HUES6 (cell line): Measurements from ENCODE around the gene FSTL1.

ENCODE experiments used
- H3K27ac ChIP-seq: 2 replicates; pipeline ENCODE4 v1.7.0; 2013; ENCODE audit warnings: low read depth, mild to moderate bottlenecking, low read length, inconsistent platforms
- H3K27me3 ChIP-seq: 2 replicates; pipeline ENCODE4 v1.6.1; 2013; ENCODE audit warnings: low read length; ENCODE audit not compliant: control insufficient read depth, insufficient read depth
- H3K36me3 ChIP-seq: 2 replicates; pipeline ENCODE4 v1.6.1; 2013; ENCODE audit warnings: low read length; ENCODE audit not compliant: control insufficient read depth, insufficient read depth
- H3K4me1 ChIP-seq: 2 replicates; pipeline ENCODE4 v1.6.1; 2013; ENCODE audit warnings: low read length; ENCODE audit not compliant: control insufficient read depth, insufficient read depth
- H3K4me3 ChIP-seq: 2 replicates; pipeline ENCODE4 v1.5.1; 2013; ENCODE audit warnings: low read depth, low read length
- H3K9ac ChIP-seq: one replicate; pipeline ENCODE4 v1.6.1; 2013; ENCODE audit warnings: mild to moderate bottlenecking, low read length
- H3K9me3 ChIP-seq: 2 replicates; pipeline ENCODE4 v1.6.1; 2013; ENCODE audit warnings: low read depth, low read length; ENCODE audit not compliant: control insufficient read depth, insufficient read depth

Gene FSTL1, protein sequence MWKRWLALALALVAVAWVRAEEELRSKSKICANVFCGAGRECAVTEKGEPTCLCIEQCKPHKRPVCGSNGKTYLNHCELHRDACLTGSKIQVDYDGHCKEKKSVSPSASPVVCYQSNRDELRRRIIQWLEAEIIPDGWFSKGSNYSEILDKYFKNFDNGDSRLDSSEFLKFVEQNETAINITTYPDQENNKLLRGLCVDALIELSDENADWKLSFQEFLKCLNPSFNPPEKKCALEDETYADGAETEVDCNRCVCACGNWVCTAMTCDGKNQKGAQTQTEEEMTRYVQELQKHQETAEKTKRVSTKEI

DNA sequence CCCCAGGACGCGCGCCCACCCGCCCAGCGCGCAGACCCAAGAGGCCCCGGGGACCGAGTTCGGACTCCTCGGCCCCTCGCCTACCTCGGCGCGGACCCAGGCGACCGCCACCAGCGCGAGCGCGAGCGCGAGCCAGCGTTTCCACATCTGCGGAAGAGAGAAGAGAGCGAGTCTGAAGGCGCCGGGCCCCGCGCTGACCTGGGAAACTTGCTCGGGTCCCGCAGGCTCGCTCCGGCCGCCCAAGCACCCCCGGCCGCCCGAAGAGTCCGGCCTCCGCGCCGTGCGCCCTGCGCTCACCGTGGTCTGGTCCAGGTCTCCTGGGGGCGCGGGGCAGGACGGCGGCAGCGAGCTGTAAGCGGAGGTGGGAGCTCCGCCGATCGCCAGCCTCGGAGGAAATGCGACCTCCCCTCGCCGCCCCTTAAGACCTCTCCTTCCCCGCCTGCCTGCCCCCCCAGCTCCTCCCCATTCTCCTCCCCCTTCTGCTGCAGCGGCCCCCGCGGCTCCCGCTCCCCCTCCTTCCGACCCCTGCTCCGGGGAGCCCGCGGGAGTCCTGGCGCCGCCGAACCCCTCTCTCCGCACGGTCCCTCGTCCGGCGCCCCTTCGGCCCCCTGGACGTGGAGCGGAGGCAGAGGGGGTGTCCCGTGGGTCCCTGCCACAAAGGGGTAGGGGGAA, at the start of gene FSTL1:
TSS of gene FSTL1 (minus strand) at position 393 of the 672 bp plus-strand sequence. CDS start at position 147, 246 bp downstream.
- H3K4me1 ChIP-seq: peaks cover 41% of the 10 kb centered on the region
- H3K27me3 ChIP-seq: no peaks in the 10 kb centered on the region
- peak within 1 kb of the TSS; percentile 90 for H3K27ac ChIP-seq
- H3K9ac ChIP-seq: peak within 1 kb of the TSS; percentile 90
- H3K36me3 ChIP-seq: peaks cover 16% of the 10 kb centered on the region
- H3K9me3 ChIP-seq: no peaks in the 10 kb centered on the region
- H3K4me3 ChIP-seq: peak within 1 kb of the TSS; percentile 87

DNA sequence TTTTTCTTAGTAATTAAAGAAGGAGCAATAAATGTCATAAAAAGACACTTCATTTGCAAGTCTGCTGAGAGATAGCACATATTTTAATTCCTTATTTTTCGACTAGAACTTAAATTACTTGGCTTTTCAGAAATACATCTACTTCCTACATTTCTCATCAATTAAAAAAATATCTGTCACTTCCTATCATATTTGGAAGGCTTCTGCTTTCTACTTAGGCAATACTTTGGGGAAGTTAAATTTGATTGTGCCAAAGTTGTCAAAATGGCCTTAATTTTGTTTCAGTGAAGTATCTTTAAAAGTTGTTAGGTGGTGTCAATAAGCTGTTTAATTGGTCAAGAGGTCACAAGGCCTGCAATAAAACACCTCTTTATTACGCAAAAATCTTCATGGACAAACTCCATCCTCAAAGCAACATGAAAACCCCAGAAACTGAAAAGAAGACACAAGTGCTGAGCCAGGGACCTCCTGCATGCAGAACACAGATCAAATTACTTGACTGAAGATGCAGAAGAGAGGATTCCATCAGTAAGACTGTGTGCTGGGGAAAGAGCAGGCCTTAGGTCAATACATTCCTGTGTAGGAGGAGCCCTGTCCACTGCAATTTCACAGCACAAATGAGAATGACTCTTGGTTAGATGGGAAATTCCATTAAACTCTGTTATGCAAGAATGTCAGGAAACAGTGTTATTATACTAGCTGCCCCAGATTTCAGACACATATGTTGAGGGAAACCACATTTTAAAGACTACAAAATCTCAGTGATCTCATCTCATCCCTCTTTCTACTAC, 48.0 kb upstream of the FSTL1 start:
- no peak overlapping the region for H3K9ac ChIP-seq
- H3K36me3 ChIP-seq: no peaks in the 10 kb centered on the region
- peaks cover 27% of the 10 kb centered on the region for H3K4me1 ChIP-seq
- peaks cover 30% of the 10 kb centered on the region for H3K9me3 ChIP-seq
- no peaks in the 10 kb centered on the region for H3K27me3 ChIP-seq
- H3K4me3 ChIP-seq: no peak overlapping the region
- H3K27ac ChIP-seq: no peak overlapping the region

DNA sequence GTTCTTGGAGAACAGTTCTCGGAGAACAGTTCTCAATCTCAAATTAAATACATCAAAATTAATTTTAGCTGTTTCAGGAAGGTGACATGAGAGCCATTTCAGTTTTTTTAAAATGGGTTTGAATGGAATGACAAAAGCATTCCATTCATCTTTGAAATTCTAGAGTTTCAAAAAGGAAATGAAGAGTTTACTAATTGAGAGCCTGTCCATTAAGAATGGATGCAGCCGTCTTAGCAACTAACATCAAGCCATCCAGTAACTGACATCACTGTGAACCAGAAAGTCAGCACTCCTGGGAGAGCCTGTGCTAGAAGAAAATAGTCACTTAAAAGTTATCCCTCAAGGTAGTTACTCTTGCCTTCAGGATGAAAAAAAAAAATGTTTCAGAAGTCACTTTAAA, 47.0 kb upstream of the FSTL1 start:
- Histone ChIP-seq H3K9ac (no peak overlapping the region), H3K27ac (no peak overlapping the region), H3K4me1 (peaks cover 18% of the 10 kb centered on the region), H3K4me3 (no peak overlapping the region), H3K36me3 (no peaks in the 10 kb centered on the region), H3K9me3 (peaks cover 31% of the 10 kb centered on the region), H3K27me3 (no peaks in the 10 kb centered on the region)

DNA sequence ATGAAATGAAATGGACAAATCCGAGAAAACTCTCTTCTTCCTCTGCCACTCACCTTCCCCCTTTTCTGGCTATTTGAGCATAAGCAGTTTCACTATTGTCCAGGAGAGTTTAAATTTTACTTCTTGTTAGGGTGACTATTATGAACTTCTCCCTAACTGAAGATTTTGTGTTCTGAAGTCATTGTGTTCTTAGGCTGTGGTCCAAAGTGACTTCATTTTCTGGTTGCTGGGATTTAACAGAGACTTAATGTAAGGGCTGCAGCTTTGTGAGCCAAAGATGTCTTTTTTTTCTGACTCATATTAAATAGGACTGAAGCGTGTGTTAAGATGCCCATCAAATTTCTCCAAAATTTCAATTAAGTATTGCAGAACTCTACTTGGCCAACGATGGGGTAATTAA, 46.5 kb upstream of the FSTL1 start:
- H3K36me3 ChIP-seq: no peaks in the 10 kb centered on the region
- H3K9me3 ChIP-seq: peaks cover 31% of the 10 kb centered on the region
- H3K27ac ChIP-seq: no peak overlapping the region
- H3K9ac ChIP-seq: no peak overlapping the region
- no peak overlapping the region for H3K4me3 ChIP-seq
- H3K27me3 ChIP-seq: no peaks in the 10 kb centered on the region
- H3K4me1 ChIP-seq: peaks cover 18% of the 10 kb centered on the region

DNA sequence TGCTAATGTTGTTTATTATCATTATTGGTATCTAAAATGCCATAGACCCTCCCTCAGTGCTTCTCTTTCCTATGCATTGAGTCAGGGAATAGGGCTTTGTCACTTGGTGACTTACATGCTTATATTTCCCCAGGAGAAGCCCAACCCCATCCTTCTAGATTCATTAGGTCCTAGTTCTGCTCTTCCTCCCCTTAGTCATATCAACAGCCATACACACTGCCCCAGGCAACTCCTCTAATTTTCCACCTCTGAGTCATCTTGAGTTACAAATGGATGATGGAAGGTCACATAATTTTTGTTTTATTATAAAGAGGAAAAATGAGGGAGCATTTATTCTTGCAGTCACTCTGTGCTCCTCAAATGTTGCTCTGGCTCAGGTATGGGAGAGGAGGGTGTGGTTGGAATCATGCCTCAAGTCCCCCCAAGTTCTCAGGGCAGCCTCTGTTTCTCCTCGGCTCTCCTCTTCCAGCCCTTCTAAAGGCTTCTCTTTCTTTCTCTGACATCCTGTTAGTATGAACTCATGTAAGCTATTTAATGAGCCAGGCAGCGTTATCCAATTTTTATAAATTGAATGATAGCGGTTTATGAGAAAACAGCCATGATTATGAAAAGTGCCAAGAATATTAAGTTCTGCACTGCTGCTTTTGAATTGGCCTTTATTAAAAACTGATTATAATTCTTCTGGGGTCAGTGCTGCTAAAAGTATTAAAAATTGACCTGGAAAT, 45.6 kb upstream of the FSTL1 start:
- no peaks in the 10 kb centered on the region for H3K27me3 ChIP-seq
- no peak overlapping the region for H3K9ac ChIP-seq
- H3K9me3 ChIP-seq: peaks cover 31% of the 10 kb centered on the region
- H3K4me3 ChIP-seq: no peak overlapping the region
- peaks cover 18% of the 10 kb centered on the region for H3K4me1 ChIP-seq
- no peaks in the 10 kb centered on the region for H3K36me3 ChIP-seq
- no peak overlapping the region for H3K27ac ChIP-seq

DNA sequence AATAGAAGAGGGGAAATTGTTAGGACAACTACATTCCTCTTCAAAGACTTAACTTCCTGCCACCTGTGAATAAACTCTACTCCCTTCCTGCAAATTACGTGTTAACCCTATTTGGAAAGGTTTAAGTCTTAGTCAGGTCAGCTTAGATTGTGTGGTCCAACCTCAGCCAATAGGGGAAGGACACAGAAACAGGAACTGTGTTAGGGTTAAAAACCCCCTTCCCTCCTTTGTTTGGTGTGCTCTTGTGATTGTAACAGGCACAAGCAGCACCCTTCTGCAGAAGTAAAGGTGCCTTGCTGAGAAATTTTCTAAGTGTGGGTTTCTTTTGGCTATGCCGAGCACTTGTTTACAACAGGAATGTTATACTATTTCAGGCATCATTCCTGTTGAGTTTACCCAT, 45.0 kb upstream of the FSTL1 start:
- Histone ChIP-seq H3K27me3 (no peaks in the 10 kb centered on the region), H3K27ac (no peak overlapping the region), H3K36me3 (no peaks in the 10 kb centered on the region), H3K9ac (no peak overlapping the region), H3K4me3 (no peak overlapping the region), H3K4me1 (peaks cover 18% of the 10 kb centered on the region), H3K9me3 (peaks cover 31% of the 10 kb centered on the region)

DNA sequence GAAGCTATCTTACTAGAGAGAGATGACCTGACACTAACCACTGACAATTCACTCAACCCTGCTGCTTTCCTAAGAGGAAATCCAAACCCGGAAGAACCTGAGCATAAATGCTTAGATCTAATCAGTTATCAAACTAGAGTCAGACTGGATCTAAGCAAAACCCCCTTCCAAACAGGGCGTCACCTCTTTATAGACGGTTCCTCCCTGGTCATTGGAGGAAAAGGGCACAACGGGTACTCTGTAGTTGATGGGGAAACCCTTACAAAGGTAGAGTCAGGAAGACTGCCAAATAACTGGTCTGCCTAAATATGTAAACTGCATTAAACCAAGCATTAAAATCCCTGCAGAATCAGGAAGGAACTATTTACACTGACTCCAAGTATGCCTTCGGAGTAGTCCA, 41.3 kb upstream of the FSTL1 start:
- H3K4me1 ChIP-seq: no peaks in the 10 kb centered on the region
- no peak overlapping the region for H3K9ac ChIP-seq
- H3K9me3 ChIP-seq: peaks cover 29% of the 10 kb centered on the region
- no peaks in the 10 kb centered on the region for H3K27me3 ChIP-seq
- H3K36me3 ChIP-seq: no peaks in the 10 kb centered on the region
- no peak overlapping the region for H3K27ac ChIP-seq
- no peak overlapping the region for H3K4me3 ChIP-seq

DNA sequence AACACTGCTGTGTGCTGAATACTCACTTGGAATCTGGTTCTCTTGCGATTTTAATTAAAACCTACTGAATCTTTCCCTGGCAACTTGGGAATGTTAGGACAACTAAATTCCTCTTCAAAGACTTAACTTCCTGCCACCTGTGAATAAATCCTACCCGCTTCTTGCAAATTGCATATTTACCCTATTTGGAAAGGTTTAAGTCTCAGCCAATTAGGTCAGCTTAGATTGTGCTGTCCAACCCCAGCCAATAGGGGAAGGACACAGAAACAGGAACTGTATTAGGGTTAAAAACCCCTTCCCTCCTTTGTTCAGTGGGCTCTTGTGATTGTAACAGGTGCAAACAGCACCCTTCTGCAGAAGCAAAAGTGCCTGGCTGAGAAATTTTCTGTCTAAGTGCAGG, 38.6 kb upstream of the FSTL1 start:
- Histone ChIP-seq H3K9ac (no peak overlapping the region), H3K4me1 (no peaks in the 10 kb centered on the region), H3K27ac (no peak overlapping the region), H3K36me3 (no peaks in the 10 kb centered on the region), H3K9me3 (peaks cover 8% of the 10 kb centered on the region), H3K27me3 (no peaks in the 10 kb centered on the region), H3K4me3 (no peak overlapping the region)

DNA sequence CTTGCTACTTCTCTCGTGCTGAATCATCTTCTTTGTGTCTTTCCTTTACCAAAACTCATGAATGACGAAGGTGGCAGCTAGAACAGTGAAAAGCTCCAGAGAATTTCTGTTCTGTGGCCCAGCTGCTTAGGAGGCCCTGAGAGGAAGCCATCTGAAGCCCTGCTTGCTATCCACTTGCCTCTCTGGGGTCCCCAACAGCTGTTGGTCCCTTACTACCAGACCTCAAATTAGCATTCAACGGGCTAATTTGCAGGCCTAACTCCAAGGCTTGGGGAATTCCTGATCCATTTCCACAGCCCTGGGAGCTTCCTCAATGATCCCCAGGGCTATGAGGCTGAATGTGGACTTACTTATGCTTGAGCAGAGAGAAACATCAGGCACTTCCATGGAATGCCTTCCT, 37.5 kb upstream of the FSTL1 start:
- Histone ChIP-seq H3K27ac (no peak overlapping the region), H3K36me3 (no peaks in the 10 kb centered on the region), H3K27me3 (no peaks in the 10 kb centered on the region), H3K4me1 (no peaks in the 10 kb centered on the region), H3K9me3 (no peaks in the 10 kb centered on the region; the same call in 1 of the 2 replicates), H3K4me3 (no peak overlapping the region), H3K9ac (no peak overlapping the region)

DNA sequence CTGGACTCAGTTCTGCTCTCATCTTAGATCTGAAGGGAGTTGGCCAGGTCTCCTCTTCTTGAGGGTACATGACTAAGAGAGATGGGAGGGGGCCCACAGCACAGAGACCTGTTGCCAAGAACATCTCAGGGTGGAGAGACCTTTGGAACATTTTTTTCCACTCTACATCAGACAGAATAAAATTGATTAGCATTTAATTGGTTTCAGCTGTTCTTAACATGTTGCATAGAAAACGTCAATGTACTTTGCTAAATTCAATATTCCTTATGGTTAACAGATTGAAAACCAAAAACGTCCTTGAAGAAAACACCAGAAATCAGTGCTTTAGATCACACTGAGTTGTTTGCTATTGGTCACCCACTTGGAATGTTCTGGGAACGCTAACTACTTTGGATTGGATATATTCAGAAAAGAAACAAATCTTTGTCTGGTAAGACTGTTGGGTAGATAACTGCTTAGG, 36.4 kb upstream of the FSTL1 start:
- H3K27ac ChIP-seq: no peak overlapping the region
- H3K9ac ChIP-seq: no peak overlapping the region
- no peaks in the 10 kb centered on the region for H3K27me3 ChIP-seq
- H3K36me3 ChIP-seq: no peaks in the 10 kb centered on the region
- H3K9me3 ChIP-seq: no peaks in the 10 kb centered on the region; the same call in 1 of the 2 replicates
- H3K4me3 ChIP-seq: no peak overlapping the region
- no peaks in the 10 kb centered on the region for H3K4me1 ChIP-seq
